HepG2 (cell line): Measurements from ENCODE around the gene URB1. TPM values are rescaled to one million over a fixed set of nuclear protein-coding genes. Genes with fewer than 3 reads are reported as not detected.

ENCODE experiments used
- CHD4 ChIP-seq: fragments of 200-600 bp; sonication (generic); IDR thresholded peaks from 2 replicates; pipeline ENCODE4 v1.7.0; 2017; ENCODE audit warnings: mild to moderate bottlenecking, low read length, borderline replicate concordance
- HNF1A ChIP-seq, 2 experiments: sonication (generic) in 1 of 2; formaldehyde crosslinking in 1 of 2; IDR thresholded peaks; 2 replicates each; pipeline versions ENCODE4 v1.4.0 to v1.6.1; 2016 to 2020; ENCODE audit warnings: borderline replicate concordance in 1 of 2, low read depth in 1 of 2, mild to moderate bottlenecking in 1 of 2, missing genetic modification reagents in 1 of 2
- HNF4A ChIP-seq: sonication (generic); formaldehyde crosslinking; IDR thresholded peaks from 2 replicates; pipeline ENCODE4 v1.4.0; 2020; ENCODE audit warnings: missing genetic modification reagents
- MEF2D ChIP-seq: sonication (generic); formaldehyde crosslinking; IDR thresholded peaks from 2 replicates; pipeline ENCODE4 v1.5.1; 2020; ENCODE audit warnings: mild to moderate bottlenecking, missing genetic modification reagents
- NFRKB ChIP-seq: fragments of 450-650 bp; IDR thresholded peaks from 2 replicates; pipeline ENCODE4 v1.6.1; 2017
- NFYB ChIP-seq: sonication (generic); formaldehyde crosslinking; IDR thresholded peaks from 2 replicates; pipeline ENCODE4 v1.4.0; 2020; ENCODE audit warnings: missing genetic modification reagents
- NONO ChIP-seq, 2 experiments: fragments of 450-650 bp in 1 of 2; sonication (generic) in 1 of 2; formaldehyde crosslinking in 1 of 2; IDR thresholded peaks in 1 of 2; conservative IDR thresholded peaks in 1 of 2; 2 replicates each; pipeline versions ENCODE4 v1.6.1 to v1.8.0; 2017 to 2022; ENCODE audit warnings: mild to moderate bottlenecking in 1 of 2, missing genetic modification reagents in 1 of 2, moderate library complexity in 1 of 2
- NPAS2 ChIP-seq: sonication (generic); formaldehyde crosslinking; IDR thresholded peaks from 2 replicates; pipeline ENCODE4 v1.8.0; 2022; ENCODE audit warnings: mild to moderate bottlenecking, missing genetic modification reagents, borderline replicate concordance
- PHF8 ChIP-seq: sonication (generic); formaldehyde crosslinking; IDR thresholded peaks from 2 replicates; pipeline ENCODE4 v1.5.0; 2020; ENCODE audit warnings: missing genetic modification reagents
- POGZ ChIP-seq: sonication (generic); formaldehyde crosslinking; IDR thresholded peaks from 2 replicates; pipeline ENCODE4 v1.4.0; 2020; ENCODE audit warnings: mild to moderate bottlenecking, missing genetic modification reagents
- RFX3 ChIP-seq: IDR thresholded peaks from 2 replicates; pipeline ENCODE4 v1.6.1; 2016; ENCODE audit warnings: missing biosample characterization, missing genetic modification reagents
- SAFB2 ChIP-seq: sonication (generic); formaldehyde crosslinking; IDR thresholded peaks from 2 replicates; pipeline ENCODE4 v1.5.1; 2020; ENCODE audit warnings: missing genetic modification reagents, low read depth, mild to moderate bottlenecking, borderline replicate concordance
- SP2 ChIP-seq: sonication (generic); formaldehyde crosslinking; IDR thresholded peaks from 2 replicates; pipeline ENCODE4 v1.5.1; 2020; ENCODE audit warnings: mild to moderate bottlenecking, missing genetic modification reagents
- SRSF1 ChIP-seq: fragments of 200-400 bp; formaldehyde crosslinking; optimal IDR thresholded peaks from 2 replicates; pipeline ENCODE3; 2017; ENCODE audit warnings: mild to moderate bottlenecking, low read depth, low read length, moderate library complexity
- TCF12 ChIP-seq, 2 experiments: fragments of 450-650 bp in 1 of 2; sonication (generic) in 1 of 2; formaldehyde crosslinking in 1 of 2; IDR thresholded peaks; 2 replicates each; pipeline versions ENCODE4 v1.6.1 to v1.8.0; 2017 to 2022; ENCODE audit warnings: antibody characterized with exemption in 1 of 2, mild to moderate bottlenecking in 1 of 2, missing genetic modification reagents in 1 of 2, moderate library complexity in 1 of 2
- TGIF2 ChIP-seq: IDR thresholded peaks from 2 replicates; pipeline ENCODE4 v1.6.1; 2016; ENCODE audit warnings: control low read depth, missing compliant biosample characterization
- ZBTB3 ChIP-seq: sonication (generic); formaldehyde crosslinking; IDR thresholded peaks from 2 replicates; pipeline ENCODE4 v1.4.0; 2020; ENCODE audit warnings: low read depth, mild to moderate bottlenecking, moderate library complexity, missing genetic modification reagents, borderline replicate concordance
- ZNF121 ChIP-seq: sonication (generic); formaldehyde crosslinking; IDR thresholded peaks from 2 replicates; pipeline ENCODE4 v1.5.0; 2020; ENCODE audit warnings: mild to moderate bottlenecking, missing genetic modification reagents
- ZNF367 ChIP-seq: sonication (generic); formaldehyde crosslinking; IDR thresholded peaks from 2 replicates; pipeline ENCODE4 v1.4.0; 2020; ENCODE audit warnings: missing genetic modification reagents, borderline replicate concordance
- ZNF687 ChIP-seq: sonication (generic); formaldehyde crosslinking; IDR thresholded peaks from 2 replicates; pipeline ENCODE4 v1.5.1; 2020; ENCODE audit warnings: mild to moderate bottlenecking, missing genetic modification reagents, moderate library complexity
- ZNF777 ChIP-seq: sonication (generic); formaldehyde crosslinking; IDR thresholded peaks from 2 replicates; pipeline ENCODE4 v1.4.0; 2020; ENCODE audit warnings: missing genetic modification reagents
- polyA plus RNA-seq, 8 experiments: library from polyadenylated mRNA; depleted of rRNA in 3 of 8; stranded (reverse) in 7 of 8; unstranded in 1 of 8; fragments of >200 nt; fragmentation: Illumina TruSeq in 4 of 8; extraction: Trizol in 4 of 8; gene quantifications; 2 replicates each; pipeline versions ENCODE4 v1.2.1 to v1.2.3, GENCODE V29; 2011 to 2016; ENCODE audit warnings: low read depth in 4 of 8, missing spikeins in 1 of 8, mixed read lengths in 1 of 8; ENCODE audit not compliant: insufficient read depth in 1 of 8
- total RNA-seq, 5 experiments: library from RNA; depleted of rRNA; stranded (reverse); fragments of >200 nt; fragmentation: Illumina TruSeq; extraction: Trizol; gene quantifications; 2 replicates each; pipeline ENCODE4 v1.2.3, GENCODE V29; 2016; ENCODE audit warnings: low read depth in 1 of 5

URB1 gene
- total and polyA plus RNA-seq, 2 of the 13 experiments (the other 11 are each of a cell fraction or from before 2014, with no cell fraction given), result 4.5 to 16.7 TPM

DNA sequence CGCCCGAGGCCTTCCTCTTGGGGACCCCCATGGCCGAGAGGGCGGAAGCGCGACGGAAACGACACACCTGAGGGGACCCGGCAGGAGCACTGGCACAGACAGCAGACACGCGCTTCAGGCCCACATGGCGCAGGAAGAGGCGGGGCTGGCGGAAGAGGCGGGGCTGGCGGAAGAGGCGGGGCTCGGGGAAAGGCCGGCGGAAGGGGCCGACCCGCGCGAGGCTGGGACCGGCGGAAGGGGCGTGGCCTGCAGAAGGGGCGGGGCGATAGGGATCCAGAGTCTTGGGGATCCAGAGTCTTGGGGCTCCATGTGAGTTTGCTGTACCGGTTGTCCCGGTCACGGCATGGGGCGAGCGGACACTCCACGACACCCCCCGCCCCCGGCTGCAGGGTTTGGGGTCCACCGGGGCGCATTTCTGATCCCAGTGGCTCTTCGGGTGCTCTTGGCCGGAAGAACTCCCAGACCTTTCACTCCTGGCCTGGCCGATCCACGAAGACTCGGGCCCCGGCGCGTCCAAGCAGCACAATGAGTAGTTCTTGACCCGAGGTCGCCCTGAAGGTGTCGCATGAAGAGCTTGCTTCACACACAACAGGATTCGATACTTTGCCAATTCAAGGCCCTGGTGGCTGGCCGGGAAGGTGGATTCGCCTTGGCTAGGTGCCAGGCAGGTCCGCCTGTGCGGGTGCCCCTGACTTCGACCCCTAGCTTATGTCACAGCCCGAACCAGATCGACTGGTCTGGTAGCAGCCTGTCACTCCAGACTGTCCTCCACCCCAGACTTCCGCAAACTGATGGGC lies at the start of gene URB1 (continued):
- TF ChIP-seq TCF12 (IDR thresholded peaks at IDR 0.05) (no peak), TCF12 (CRISPR knock-in tag; IDR thresholded peaks at IDR 0.05) (no peak), ZNF687 (CRISPR knock-in tag) (peak; percentile 91), PHF8 (CRISPR knock-in tag) (peak; percentile 96), MEF2D (CRISPR knock-in tag) (no peak; the same call in 1 of the 2 replicates), ZBTB3 (CRISPR knock-in tag) (no peak), NONO (IDR thresholded peaks at IDR 0.05) (no peak), NONO (CRISPR knock-in tag; conservative IDR thresholded peaks at IDR 0.05) (peak; percentile 60; the same call in 1 of the 2 replicates), SP2 (peak; percentile 81), CHD4 (0 out of 2 replicates have a peak, but pooled peaks have one; percentile 34), NPAS2 (CRISPR knock-in tag) (no peak), ZNF367 (CRISPR knock-in tag) (no peak), SRSF1 (peak; percentile 55), ZNF121 (CRISPR knock-in tag) (no peak), NFRKB (no peak), HNF4A (CRISPR knock-in tag) (peak; percentile 58), NFYB (CRISPR knock-in tag) (0 out of 2 replicates have a peak, but pooled peaks have one; percentile 17), ZNF777 (peak; percentile 60; the same call in 1 of the 2 replicates), POGZ (CRISPR knock-in tag) (0 out of 2 replicates have a peak, but pooled peaks have one; percentile 27), RFX3 (CRISPR knock-in tag) (no peak), SAFB2 (CRISPR knock-in tag) (peak; percentile 53; the same call in 1 of the 2 replicates), TGIF2 (CRISPR knock-in tag) (peak; percentile 93), HNF1A (IDR thresholded peaks at IDR 0.05; ENCODE audit: low read depth) (no peak), HNF1A (CRISPR knock-in tag; IDR thresholded peaks at IDR 0.05; ENCODE audit: borderline replicate concordance) (no peak)
